ENCODE results near the gene DDX59. TPM values are rescaled to one million over a fixed set of nuclear protein-coding genes. Genes with fewer than 3 reads are reported as not detected.

The DDX59 gene
- polyA plus RNA-seq, 1 of the 3 experiments (the other 2 are of a cell fraction) = 8.9 TPM

DNA sequence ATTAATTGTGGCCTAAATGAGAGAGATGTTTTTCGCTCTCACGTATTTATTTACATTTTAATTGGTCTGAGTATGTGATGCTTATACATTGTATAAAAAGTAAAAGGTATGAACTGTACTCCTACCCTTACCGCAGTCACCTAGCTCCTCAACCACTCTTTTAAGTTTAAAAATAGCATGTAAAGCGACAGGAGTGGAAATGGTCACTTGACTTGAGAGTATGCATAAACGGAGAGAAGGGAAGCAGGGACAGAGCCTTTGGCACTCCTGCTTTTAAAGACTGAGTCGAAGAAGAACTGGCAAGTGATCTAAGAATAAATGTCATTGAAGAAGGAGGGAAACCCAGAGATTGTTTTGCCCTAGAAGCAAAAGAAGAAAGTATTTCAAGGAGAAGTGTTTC lies 11.5 kb upstream of the DDX59 start:
- ChIA-PET POLR2A (no interaction called here), CTCF (interaction anchor here (1.0 kb wide), 1 partner anchor 9 kb away, joined by 4 read pairs; no protein-coding TSS in a partner anchor)
- Histone ChIP-seq H3K27ac (ENCODE audit: low read depth in 2 of 2, low read length in 1 of 2) (no peak overlapping the region), H3K4me2 (no peak overlapping the region), H3K9me2 (no peaks in the 10 kb centered on the region), H4K20me1 (ENCODE audit: insufficient read depth) (no peaks in the 10 kb centered on the region), H3K79me2 (ENCODE audit: insufficient read depth) (no peaks in the 10 kb centered on the region), H3K36me3 (replicated peaks in 1 of 2; ENCODE audit: control insufficient read depth in 1 of 2, insufficient read depth in 2 of 2, low read length in 1 of 2) (no peaks in the 10 kb centered on the region), H3F3A (replicated peaks; ENCODE audit: insufficient read depth) (no peaks in the 10 kb centered on the region), H2AFZ (ENCODE audit: low read depth) (no peak overlapping the region), H3K4me1 (ENCODE audit: control insufficient read depth in 1 of 2, insufficient read depth in 2 of 2, low read depth in 1 of 2, low read length in 1 of 2) (no peaks in the 10 kb centered on the region), H3K4me3 (ENCODE audit: low read depth in 2 of 2, low read length in 1 of 2) (no peak overlapping the region), H3K9me3 (no peaks in the 10 kb centered on the region), H3K27me3 (ENCODE audit: insufficient read depth) (no peaks in the 10 kb centered on the region), H3K9ac (no peak overlapping the region)
- TF ChIP-seq NFIC (IDR thresholded peaks at IDR 0.05; ENCODE audit: borderline replicate concordance) (no peak), RAD21 (IDR thresholded peaks at IDR 0.05; ENCODE audit: low read length) (no peak), SMC3 (IDR thresholded peaks at IDR 0.05; ENCODE audit: low read depth, low read length) (no peak), EZH2phosphoT487 (IDR thresholded peaks at IDR 0.05; ENCODE audit: borderline replicate concordance, low read depth) (no peak), TCF12 (IDR thresholded peaks at IDR 0.05) (no peak), EP300 (IDR thresholded peaks at IDR 0.05; ENCODE audit: borderline replicate concordance in 1 of 2, low read depth in 1 of 2, low read length in 1 of 2) (no peak), GATA2 (CRISPR knock-in tag; IDR thresholded peaks at IDR 0.05) (no peak), FOSL2 (IDR thresholded peaks at IDR 0.05; ENCODE audit: borderline replicate concordance, low read depth) (no peak), CHD2 (IDR thresholded peaks at IDR 0.05; ENCODE audit: low read length, partially characterized antibody) (no peak), ELF1 (IDR thresholded peaks at IDR 0.05) (no peak), FOXJ3 (CRISPR knock-in tag; IDR thresholded peaks at IDR 0.05) (no peak)
- TF ChIP-seq, protein P1, sequence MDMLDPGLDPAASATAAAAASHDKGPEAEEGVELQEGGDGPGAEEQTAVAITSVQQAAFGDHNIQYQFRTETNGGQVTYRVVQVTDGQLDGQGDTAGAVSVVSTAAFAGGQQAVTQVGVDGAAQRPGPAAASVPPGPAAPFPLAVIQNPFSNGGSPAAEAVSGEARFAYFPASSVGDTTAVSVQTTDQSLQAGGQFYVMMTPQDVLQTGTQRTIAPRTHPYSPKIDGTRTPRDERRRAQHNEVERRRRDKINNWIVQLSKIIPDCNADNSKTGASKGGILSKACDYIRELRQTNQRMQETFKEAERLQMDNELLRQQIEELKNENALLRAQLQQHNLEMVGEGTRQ (IDR thresholded peaks at IDR 0.05; ENCODE audit: borderline replicate concordance, low read depth, low read length) = no peak
- TF ChIP-seq, protein P2, sequence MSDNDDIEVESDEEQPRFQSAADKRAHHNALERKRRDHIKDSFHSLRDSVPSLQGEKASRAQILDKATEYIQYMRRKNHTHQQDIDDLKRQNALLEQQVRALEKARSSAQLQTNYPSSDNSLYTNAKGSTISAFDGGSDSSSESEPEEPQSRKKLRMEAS (IDR thresholded peaks at IDR 0.05; ENCODE audit: low read depth) = no peak
- no peak for DNase-seq
- WGBS (ENCODE audit: low lambda C conversion rate) = 77% methylated on average over 6 of the region's 6 CpGs

DNA sequence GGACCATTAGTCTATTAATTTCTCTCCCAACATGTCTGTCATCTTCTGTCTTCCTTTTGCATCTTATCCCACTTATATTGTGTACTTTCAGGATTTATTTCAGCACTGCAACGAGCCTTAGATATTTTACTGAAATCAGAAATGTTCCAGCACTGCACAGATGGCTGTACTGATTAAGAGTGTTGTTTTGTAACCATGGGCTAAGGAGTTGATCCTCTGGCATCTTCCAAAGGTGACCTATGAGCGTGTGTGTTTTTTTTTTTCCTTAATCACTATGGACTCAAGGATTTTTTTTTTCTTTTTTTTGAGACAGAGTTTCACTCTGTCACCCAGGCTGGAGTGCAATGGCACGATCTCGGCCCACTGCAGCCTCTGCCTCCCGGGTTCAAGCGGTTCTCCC lies 7.1 kb upstream of the DDX59 start:
- Histone ChIP-seq H3K9ac (no peak overlapping the region), H4K20me1 (ENCODE audit: insufficient read depth) (no peaks in the 10 kb centered on the region), H3K27me3 (ENCODE audit: insufficient read depth) (no peaks in the 10 kb centered on the region), H3K4me3 (ENCODE audit: low read depth in 2 of 2, low read length in 1 of 2) (no peak overlapping the region), H2AFZ (ENCODE audit: low read depth) (no peak overlapping the region), H3K36me3 (replicated peaks in 1 of 2; ENCODE audit: control insufficient read depth in 1 of 2, insufficient read depth in 2 of 2, low read length in 1 of 2) (no peaks in the 10 kb centered on the region), H3K4me2 (no peak overlapping the region), H3K27ac (ENCODE audit: low read depth in 2 of 2, low read length in 1 of 2) (no peak overlapping the region), H3K9me3 (no peaks in the 10 kb centered on the region), H3K79me2 (ENCODE audit: insufficient read depth) (no peaks in the 10 kb centered on the region), H3F3A (replicated peaks; ENCODE audit: insufficient read depth) (no peaks in the 10 kb centered on the region), H3K9me2 (no peaks in the 10 kb centered on the region), H3K4me1 (ENCODE audit: control insufficient read depth in 1 of 2, insufficient read depth in 2 of 2, low read depth in 1 of 2, low read length in 1 of 2) (no peaks in the 10 kb centered on the region; a peak in 1 of 4 replicates)
- no peak for DNase-seq
- CTCF ChIA-PET = interaction anchor here (0.6 to 1.5 kb wide), 2 partner anchors 16 to 18 kb away, joined by 3 to 4 read pairs; no protein-coding TSS in a partner anchor
- 88% methylated on average over 6 of the region's 6 CpGs for WGBS (ENCODE audit: low lambda C conversion rate)
- TF ChIP-seq, protein P3, sequence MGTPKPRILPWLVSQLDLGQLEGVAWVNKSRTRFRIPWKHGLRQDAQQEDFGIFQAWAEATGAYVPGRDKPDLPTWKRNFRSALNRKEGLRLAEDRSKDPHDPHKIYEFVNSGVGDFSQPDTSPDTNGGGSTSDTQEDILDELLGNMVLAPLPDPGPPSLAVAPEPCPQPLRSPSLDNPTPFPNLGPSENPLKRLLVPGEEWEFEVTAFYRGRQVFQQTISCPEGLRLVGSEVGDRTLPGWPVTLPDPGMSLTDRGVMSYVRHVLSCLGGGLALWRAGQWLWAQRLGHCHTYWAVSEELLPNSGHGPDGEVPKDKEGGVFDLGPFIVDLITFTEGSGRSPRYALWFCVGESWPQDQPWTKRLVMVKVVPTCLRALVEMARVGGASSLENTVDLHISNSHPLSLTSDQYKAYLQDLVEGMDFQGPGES (IDR thresholded peaks at IDR 0.05; ENCODE audit: low read depth, low read length) = no peak
- TF ChIP-seq, protein P4, sequence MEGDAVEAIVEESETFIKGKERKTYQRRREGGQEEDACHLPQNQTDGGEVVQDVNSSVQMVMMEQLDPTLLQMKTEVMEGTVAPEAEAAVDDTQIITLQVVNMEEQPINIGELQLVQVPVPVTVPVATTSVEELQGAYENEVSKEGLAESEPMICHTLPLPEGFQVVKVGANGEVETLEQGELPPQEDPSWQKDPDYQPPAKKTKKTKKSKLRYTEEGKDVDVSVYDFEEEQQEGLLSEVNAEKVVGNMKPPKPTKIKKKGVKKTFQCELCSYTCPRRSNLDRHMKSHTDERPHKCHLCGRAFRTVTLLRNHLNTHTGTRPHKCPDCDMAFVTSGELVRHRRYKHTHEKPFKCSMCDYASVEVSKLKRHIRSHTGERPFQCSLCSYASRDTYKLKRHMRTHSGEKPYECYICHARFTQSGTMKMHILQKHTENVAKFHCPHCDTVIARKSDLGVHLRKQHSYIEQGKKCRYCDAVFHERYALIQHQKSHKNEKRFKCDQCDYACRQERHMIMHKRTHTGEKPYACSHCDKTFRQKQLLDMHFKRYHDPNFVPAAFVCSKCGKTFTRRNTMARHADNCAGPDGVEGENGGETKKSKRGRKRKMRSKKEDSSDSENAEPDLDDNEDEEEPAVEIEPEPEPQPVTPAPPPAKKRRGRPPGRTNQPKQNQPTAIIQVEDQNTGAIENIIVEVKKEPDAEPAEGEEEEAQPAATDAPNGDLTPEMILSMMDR (IDR thresholded peaks at IDR 0.05) = no peak
- TF ChIP-seq MEF2A (IDR thresholded peaks at IDR 0.05; ENCODE audit: borderline replicate concordance, low read depth) (no peak), FOSL2 (IDR thresholded peaks at IDR 0.05; ENCODE audit: borderline replicate concordance, low read depth) (no peak), EZH2phosphoT487 (IDR thresholded peaks at IDR 0.05; ENCODE audit: borderline replicate concordance, low read depth) (no peak), EP300 (IDR thresholded peaks at IDR 0.05; ENCODE audit: borderline replicate concordance in 1 of 2, low read depth in 1 of 2, low read length in 1 of 2) (no peak)
- TF ChIP-seq, protein P5, sequence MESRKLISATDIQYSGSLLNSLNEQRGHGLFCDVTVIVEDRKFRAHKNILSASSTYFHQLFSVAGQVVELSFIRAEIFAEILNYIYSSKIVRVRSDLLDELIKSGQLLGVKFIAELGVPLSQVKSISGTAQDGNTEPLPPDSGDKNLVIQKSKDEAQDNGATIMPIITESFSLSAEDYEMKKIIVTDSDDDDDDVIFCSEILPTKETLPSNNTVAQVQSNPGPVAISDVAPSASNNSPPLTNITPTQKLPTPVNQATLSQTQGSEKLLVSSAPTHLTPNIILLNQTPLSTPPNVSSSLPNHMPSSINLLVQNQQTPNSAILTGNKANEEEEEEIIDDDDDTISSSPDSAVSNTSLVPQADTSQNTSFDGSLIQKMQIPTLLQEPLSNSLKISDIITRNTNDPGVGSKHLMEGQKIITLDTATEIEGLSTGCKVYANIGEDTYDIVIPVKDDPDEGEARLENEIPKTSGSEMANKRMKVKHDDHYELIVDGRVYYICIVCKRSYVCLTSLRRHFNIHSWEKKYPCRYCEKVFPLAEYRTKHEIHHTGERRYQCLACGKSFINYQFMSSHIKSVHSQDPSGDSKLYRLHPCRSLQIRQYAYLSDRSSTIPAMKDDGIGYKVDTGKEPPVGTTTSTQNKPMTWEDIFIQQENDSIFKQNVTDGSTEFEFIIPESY (IDR thresholded peaks at IDR 0.05; ENCODE audit: borderline replicate concordance, low read depth) = no peak
- POLR2A ChIA-PET = no interaction called here
